Measurements from ENCODE around the gene TAS1R2.
"Not testable (repeated sequence)": the region's sequence is repeated elsewhere in the genome, so short reads cannot be mapped to it uniquely, and the experiment has no call there.

The TAS1R2 gene

GRCh38 chr1:18883636-18884418 is 24.4 kb upstream of the TAS1R2 start:
- DNase-seq, result peak; percentile 61 to 70

- DNase-seq, result no peak
Measured at GRCh38 chr1:18883079-18883478, 23.6 kb upstream of the TAS1R2 start.

GRCh38 chr1:18882486-18882885 is 23.0 kb upstream of the TAS1R2 start:
- no peak for DNase-seq

- no peak for DNase-seq
Measured at GRCh38 chr1:18881642-18882431, 22.4 kb upstream of the TAS1R2 start.

DNA sequence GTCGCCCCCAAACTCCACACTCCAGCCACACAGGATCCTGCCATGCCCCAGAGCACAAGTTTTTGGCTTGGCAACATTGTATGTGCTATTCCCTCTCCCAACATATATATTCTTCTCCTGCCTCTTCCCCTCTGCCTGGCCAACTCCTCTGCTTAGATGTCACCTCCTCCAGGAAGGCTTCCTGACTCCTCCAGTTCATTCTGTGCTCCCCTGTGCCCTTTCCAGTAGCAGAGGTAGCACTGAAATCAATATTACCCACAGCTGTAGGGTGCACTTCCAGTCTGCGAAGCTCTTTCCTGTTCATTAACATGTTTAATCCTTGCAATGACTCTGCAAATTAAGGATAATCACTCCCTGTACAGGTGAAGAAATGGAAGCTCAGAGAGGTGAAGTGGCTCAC is 21.7 kb upstream of the TAS1R2 start:
- DNase-seq, result no peak

GRCh38 chr1:18880585-18880984 is 21.1 kb upstream of the TAS1R2 start:
- no peak for DNase-seq

GRCh38 chr1:18879791-18880309 is 20.4 kb upstream of the TAS1R2 start:
- no peak for DNase-seq

- DNase-seq, result no peak
Measured at GRCh38 chr1:18879215-18879790, 19.8 kb upstream of the TAS1R2 start.

GRCh38 chr1:18878538-18879214 is 19.2 kb upstream of the TAS1R2 start:
- DNase-seq, result no peak

DNA sequence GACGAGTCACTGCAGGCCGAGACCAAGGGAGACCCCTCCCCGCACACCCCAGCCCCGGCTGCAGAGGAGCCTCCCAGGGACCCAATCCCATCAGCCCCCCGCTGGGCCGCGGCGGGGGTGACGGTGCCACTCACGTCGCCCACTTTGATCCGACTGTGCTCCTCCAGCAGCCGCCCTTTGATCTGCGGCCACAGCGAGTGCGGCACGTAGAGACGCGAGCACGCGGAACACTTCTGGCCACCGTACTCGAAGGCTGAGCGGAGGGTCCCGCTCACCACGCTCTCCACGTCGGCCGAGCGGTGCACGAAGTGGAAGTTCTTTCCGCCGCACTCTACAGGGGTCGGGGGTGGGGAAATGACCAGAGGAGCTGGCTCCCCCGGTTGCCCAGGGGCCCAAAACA is 17.8 kb upstream of the TAS1R2 start:
- no peak for DNase-seq

- no peak for DNase-seq
Measured at GRCh38 chr1:18876210-18876609, 16.8 kb upstream of the TAS1R2 start.

GRCh38 chr1:18875796-18876128 is 16.3 kb upstream of the TAS1R2 start:
- DNase-seq, result no peak

DNA sequence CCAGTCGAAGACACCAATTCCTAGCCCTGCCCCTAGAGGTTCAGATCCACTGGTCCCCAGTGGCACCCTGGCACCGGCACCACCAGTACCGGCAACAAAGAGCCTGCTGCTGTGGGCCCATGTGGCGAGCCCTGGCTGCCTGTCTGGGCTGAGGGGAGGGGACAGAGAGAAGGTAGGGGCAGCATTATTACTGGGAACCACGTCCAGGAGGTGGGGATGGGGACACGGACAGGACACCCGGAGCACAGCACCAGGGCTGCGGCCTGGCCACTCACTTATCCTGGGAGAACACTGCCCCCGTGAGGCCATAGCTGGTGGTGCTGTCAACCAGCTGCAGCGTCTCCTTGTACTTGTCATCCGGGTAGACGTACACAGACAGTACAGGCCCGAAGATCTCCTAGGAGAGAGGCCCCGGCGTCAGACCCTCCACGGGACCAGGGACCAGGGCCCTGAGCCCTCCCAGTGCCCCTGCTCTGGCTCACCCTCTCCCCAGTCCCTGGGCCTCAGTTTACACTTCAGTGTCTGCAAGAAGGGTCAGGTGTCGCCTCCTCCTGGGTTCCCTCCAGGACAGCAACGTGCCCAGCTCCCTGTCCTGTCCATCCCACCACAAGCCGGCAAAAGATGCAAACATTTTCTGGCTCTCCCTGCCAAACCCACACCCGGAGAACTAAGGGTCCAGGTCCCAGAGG is 15.8 kb upstream of the TAS1R2 start:
- DNase-seq, result peak; percentile 54 to 64

DNA sequence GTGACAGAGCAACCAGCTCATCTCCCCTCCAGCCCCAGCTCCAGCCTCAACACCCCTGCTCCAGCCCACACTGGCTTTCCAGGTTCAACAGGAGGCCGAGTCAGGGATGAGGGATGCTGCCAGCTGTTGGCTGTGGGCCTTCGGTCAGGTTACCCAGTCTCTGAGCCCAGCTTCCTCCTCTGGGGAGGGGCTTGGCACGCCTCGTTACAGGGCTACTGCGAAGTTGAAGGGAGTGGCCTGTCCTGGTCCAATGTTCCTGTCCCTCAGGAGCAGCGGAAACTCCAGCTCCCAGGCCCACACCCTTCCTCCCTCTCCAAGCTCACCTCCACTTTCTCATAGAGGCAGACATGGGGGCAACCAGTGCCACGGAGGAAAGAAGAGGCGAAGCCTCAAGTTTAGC is 15.1 kb upstream of the TAS1R2 start:
- DNase-seq, result no peak

GRCh38 chr1:18874036-18874435 is 14.6 kb upstream of the TAS1R2 start:
- DNase-seq, result no peak

DNA sequence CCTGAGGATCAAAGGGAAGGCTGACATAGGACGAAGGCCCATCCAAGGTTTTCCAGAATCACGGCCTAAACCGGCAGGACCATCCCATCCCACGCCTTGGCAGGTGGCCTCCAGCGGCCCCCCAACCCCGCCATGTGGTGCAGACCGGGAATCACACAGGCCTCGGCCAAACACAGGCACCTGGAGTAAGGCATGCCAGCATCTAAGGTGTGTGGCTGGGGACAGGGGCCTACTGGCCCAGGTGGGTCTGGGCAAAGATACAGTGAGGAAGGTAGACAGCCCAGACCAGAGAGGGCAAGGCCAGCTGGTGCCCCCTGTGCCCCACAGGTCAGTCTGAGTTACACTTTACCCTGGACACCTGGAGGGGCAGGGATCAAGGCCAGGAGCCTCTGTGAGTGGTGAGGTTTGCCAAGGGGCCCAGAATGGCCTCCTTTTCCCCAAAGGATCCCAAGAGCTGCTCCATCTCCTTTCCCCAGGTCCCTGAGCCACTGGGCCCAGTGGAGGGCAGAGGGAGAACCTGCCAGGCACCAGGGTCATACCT is 12.7 kb upstream of the TAS1R2 start:
- DNase-seq, result no peak

GRCh38 chr1:18871401-18872070 is 12.1 kb upstream of the TAS1R2 start:
- DNase-seq, result no peak

GRCh38 chr1:18870957-18871356 is 11.5 kb upstream of the TAS1R2 start:
- no peak for DNase-seq

DNA sequence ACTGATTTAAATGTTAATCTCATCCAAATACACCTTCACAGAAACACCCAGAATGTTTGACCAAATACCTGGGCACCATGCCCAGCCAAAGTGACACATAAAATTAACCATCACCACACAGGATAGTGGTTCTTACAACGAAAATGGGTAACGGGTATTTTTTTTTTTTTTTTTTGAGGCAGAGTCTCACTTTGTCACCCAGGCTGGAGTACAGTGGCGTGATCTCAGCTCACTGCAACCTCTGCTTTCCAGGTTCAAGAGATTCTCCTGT is 11.1 kb upstream of the TAS1R2 start:
- not testable (repeated sequence) for DNase-seq

DNA sequence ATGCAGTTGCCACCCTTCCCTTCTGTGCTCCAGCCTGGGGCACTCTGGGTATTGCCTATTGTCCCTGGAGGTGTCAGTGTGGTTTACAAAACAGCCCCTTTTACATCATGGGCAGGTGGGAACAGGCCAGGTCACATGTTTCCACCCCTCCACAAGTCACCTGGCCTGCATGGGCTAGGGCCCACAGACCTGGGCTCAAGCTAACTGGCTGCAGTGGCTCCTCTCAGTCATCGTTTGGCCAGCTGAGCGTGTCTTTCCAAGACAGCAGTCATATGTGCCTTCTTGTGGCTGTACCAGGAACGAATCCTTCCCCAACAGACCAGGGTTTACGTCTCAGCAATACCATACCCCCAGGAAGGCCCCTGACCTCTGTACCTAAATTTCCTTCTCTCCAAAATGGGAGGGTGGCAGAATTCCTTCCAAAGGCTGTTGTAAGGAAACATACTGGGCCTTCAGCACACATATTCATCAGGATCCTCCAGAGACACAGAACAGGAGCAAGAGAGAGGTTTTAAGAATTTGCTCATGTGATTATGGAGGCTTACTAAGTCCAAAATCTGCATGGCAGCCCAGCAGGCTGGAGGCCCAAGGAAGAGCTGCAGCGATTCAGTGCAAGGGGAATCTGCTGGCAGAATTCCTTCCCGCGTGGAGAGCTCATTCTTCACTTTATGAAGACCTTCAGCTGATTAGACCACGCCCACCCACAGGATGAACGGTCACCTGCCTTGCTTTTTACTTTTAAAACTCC is 10.6 kb upstream of the TAS1R2 start:
- DNase-seq, result no peak

DNA sequence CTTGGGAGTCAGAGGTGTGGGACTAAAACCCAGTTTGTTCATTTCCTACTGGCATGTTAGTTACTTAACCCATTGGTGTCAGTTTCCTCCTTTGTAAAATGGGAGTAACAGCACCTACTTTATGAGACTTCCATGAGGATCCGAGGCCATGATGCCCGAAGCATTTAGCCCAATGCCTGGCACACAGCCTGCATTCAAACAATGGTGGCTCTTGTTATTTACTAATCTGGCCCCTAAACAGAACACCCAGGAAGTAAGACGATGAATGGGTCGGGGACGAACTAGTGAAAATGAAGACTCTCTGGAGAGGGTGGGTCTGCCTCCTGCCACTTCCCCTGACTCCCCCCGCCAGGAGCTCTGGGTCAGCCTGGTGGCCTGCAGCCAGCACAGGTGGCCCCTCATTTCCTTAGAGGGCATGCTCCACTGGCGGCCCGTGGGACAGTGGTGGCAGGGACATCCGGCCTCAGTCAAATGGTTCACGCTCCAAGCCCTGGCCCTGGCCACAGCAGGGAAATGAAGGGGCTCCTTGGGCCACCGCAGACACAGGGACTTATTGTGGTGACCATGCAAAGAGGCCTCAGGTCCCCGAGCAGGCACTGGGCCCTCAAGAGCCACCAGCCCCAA is 9.5 kb upstream of the TAS1R2 start:
- no peak for DNase-seq

Measured in stimulated activated CD4-positive, alpha-beta T cell treated with anti-CD3 and anti-CD28 coated beads, Interleukin-4, amount 100 ng/mL, for 4 hours (primary cell).